HUES6 (cell line): Measurements from ENCODE around the gene FBH1.
"Not testable (repeated sequence)": the region's sequence is repeated elsewhere in the genome, so short reads cannot be mapped to it uniquely, and the experiment has no call there.

Source experiments
- H3K27ac ChIP-seq: 2 replicates; pipeline ENCODE4 v1.7.0; 2013; ENCODE audit warnings: low read depth, mild to moderate bottlenecking, low read length, inconsistent platforms
- H3K27me3 ChIP-seq: 2 replicates; pipeline ENCODE4 v1.6.1; 2013; ENCODE audit warnings: low read length; ENCODE audit not compliant: control insufficient read depth, insufficient read depth
- H3K36me3 ChIP-seq: 2 replicates; pipeline ENCODE4 v1.6.1; 2013; ENCODE audit warnings: low read length; ENCODE audit not compliant: control insufficient read depth, insufficient read depth
- H3K4me1 ChIP-seq: 2 replicates; pipeline ENCODE4 v1.6.1; 2013; ENCODE audit warnings: low read length; ENCODE audit not compliant: control insufficient read depth, insufficient read depth
- H3K4me3 ChIP-seq: 2 replicates; pipeline ENCODE4 v1.5.1; 2013; ENCODE audit warnings: low read depth, low read length
- H3K9ac ChIP-seq: one replicate; pipeline ENCODE4 v1.6.1; 2013; ENCODE audit warnings: mild to moderate bottlenecking, low read length
- H3K9me3 ChIP-seq: 2 replicates; pipeline ENCODE4 v1.6.1; 2013; ENCODE audit warnings: low read depth, low read length; ENCODE audit not compliant: control insufficient read depth, insufficient read depth

Gene FBH1

DNA sequence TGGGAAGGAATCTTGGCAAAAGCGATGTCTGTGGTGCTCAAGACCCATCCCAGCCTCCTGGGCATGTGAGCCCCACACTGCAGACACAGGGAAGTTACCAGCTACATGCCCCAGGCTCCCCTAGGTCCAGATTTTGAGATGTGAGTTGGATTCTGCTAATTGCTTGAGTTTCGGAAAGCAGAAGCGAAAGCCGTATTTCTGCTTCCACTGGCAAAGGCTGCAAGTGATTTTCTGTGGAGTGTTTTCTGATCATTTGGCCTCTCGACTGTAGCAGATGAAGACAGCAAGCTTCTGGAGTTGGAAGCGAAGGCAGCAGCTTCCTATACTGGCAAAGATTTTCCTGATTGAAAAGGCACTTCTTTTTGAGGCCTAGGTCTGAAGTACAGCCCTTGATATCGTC lies 30.0 kb upstream of the FBH1 start:
- no peaks in the 10 kb centered on the region for H3K4me1 ChIP-seq
- no peaks in the 10 kb centered on the region for H3K27me3 ChIP-seq
- no peaks in the 10 kb centered on the region for H3K9me3 ChIP-seq
- no peak overlapping the region for H3K4me3 ChIP-seq
- no peak overlapping the region for H3K27ac ChIP-seq
- peaks cover 4% of the 10 kb centered on the region; the same call in 1 of the 2 replicates for H3K36me3 ChIP-seq
- no peak overlapping the region for H3K9ac ChIP-seq

DNA sequence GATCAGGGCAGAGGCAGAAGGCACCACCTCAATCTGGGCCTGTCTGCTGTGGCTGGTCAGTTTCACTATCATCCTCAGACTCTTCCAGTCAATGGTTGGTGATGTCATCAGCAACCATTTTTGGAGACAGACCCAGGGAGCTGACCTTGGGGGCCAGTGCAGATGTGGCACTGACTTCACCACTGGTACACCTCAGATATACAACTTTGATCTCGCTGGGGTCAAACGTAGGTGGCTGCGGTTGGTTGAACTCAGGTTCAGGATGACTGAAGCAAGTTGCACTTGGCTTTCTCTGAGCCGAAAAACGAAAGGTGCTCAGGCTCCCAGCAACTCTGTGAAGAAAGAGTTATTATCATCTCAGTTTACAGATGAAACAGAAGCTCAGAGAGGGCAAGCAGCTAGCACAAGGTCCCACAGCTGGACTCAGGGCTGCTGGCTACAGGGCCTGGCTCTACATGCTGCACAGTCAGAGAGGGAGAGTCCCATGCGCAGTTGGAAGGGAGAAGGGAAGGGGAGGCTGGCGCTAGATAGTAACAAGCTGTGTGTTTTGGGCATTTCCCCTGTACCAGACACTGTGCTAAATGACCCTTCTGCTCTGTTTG lies 27.6 kb upstream of the FBH1 start:
- Histone ChIP-seq H3K4me3 (no peak overlapping the region), H3K36me3 (peaks cover 4% of the 10 kb centered on the region; the same call in 1 of the 2 replicates), H3K9me3 (no peaks in the 10 kb centered on the region), H3K4me1 (no peaks in the 10 kb centered on the region), H3K27ac (no peak overlapping the region), H3K27me3 (no peaks in the 10 kb centered on the region), H3K9ac (no peak overlapping the region)

DNA sequence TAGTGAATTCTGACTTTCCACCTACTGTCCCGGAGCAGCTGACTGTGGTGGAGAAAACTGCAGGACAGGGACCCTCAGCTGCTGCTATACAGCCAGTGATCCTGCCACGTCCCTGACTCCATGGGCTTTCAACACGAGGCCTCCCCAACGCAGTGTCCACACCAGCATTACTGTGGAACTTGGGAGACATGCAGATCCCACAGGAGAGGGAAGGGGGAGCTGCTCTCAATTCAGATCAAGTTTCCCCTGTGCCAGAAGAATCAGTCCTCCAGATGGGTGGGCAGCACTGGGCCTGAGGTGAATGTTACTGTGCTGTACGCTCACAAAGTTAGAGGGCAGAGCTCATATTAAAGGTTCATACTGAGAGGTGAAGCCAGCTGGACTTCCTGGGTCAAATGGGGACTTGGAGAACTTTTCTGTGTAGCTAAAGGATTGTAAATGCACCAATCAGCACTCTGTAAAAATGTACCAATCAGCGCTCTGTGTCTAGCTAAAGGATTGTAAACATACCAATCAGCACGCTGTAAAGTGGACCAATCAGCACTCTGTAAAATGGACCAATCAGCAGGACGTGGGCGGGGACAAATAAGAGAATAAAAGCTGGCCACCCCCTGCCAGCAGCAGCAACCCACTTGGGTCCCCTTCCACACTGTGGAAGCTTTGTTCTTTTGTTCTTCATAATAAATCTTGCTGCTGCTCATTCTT lies 26.9 kb upstream of the FBH1 start:
- not testable (repeated sequence) for H3K4me3 ChIP-seq, H3K9me3 ChIP-seq, H3K9ac ChIP-seq, H3K4me1 ChIP-seq, H3K27ac ChIP-seq, H3K27me3 ChIP-seq, H3K36me3 ChIP-seq

DNA sequence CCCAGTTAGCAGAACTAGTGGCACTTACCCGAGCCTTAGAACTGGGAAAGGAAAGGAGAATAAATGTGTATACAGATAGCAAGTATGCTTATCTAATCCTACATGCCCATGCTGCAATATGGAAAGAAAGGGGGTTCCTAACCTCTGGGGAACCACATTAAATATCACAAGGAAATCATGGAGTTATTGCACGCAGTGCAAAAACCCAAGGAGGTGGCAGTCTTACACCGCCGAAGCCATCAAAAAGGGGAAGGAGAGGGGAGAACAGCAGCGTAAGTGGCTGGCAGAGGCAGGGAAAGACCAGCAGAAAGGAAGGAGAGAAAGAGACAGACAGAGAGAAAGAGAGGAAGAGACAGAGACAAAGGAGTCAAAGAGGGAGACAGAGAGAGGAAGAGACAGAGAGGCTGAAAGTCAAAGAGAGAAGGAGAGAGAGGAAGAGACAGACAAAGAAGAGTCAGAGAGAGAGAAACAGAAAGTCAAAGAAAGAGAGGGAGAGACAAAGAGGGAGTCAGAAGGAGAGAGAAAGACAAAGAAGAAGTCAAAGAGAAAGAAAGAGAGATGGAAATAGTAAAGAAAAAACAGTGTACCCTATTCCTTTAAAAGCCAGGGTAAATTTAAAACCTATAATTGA lies 23.5 kb upstream of the FBH1 start:
- not testable (repeated sequence) for H3K36me3 ChIP-seq, H3K27ac ChIP-seq, H3K4me1 ChIP-seq, H3K9ac ChIP-seq, H3K9me3 ChIP-seq, H3K27me3 ChIP-seq, H3K4me3 ChIP-seq

DNA sequence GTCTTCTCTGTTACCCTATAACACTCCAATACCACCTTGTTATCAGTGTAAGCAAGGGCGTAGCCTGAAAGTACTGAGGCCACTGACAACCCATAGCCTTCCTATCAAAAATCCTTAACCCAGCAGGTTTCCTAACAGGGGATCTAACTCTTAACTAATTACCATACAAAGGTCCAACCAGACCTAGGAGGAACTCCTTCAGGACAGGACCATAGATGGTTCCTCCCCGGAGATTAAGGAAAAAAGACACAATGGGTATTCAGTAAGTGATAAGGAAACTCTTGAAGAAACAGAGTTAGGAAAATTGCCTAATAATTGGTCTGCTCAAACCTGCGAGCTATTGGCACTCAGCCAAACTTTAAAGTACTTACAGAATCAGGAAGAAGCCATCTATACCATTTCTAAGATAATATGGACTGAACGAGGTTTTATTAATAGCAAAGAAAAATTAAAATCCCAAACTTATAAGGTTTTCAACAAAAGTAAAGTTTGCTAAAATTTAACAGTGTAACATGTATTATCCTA lies 22.9 kb upstream of the FBH1 start:
- not testable (repeated sequence) for H3K9me3 ChIP-seq, H3K36me3 ChIP-seq, H3K27ac ChIP-seq, H3K9ac ChIP-seq, H3K4me3 ChIP-seq, H3K4me1 ChIP-seq, H3K27me3 ChIP-seq

DNA sequence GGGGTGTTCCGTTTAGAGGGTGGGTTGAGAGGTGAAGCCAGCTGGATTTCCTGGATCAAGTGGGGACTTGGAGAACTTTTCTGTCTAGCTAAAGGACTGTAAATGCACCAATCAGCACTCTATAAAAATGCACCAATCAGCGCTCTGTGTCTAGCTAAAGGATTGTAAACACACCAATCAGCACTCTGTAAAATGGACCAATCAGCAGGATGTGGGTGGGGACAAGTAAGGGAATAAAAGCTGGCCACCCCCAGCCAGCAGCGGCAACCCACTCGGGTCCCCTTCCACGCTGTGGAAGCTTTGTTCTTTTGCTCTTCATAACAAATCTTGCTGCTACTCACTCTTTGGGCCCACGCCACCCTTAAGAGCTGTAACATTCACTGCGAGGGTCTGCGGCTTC lies 21.7 kb upstream of the FBH1 start:
- not testable (repeated sequence) for H3K4me1 ChIP-seq, H3K27me3 ChIP-seq, H3K27ac ChIP-seq, H3K4me3 ChIP-seq, H3K36me3 ChIP-seq, H3K9me3 ChIP-seq, H3K9ac ChIP-seq

DNA sequence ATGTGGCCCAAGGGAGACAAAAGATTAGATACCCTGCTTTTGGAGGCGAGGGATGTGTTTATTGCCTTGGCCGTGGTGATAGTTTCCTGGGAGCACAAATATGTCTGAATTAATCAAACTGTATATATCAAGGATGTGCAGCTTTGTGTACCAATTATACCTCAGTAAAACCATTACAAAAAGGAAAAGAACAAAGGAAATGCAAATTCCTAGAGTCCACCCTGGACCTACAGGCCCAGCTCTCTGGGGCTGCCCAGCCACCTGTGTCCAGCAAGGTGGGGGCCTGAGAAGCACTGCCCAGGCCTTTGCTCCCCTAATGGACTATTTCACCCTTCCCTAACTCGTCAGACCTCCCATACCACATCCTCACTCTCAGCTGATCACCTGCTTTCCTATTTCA lies 20.9 kb upstream of the FBH1 start:
- H3K4me3 ChIP-seq = no peak overlapping the region
- no peaks in the 10 kb centered on the region for H3K27me3 ChIP-seq
- peaks cover 8% of the 10 kb centered on the region for H3K9me3 ChIP-seq
- H3K4me1 ChIP-seq = no peaks in the 10 kb centered on the region
- no peak overlapping the region for H3K27ac ChIP-seq
- H3K9ac ChIP-seq = no peak overlapping the region
- 0 out of 2 replicates have a peak, but pooled peaks cover 2% of the 10 kb centered on the region for H3K36me3 ChIP-seq

DNA sequence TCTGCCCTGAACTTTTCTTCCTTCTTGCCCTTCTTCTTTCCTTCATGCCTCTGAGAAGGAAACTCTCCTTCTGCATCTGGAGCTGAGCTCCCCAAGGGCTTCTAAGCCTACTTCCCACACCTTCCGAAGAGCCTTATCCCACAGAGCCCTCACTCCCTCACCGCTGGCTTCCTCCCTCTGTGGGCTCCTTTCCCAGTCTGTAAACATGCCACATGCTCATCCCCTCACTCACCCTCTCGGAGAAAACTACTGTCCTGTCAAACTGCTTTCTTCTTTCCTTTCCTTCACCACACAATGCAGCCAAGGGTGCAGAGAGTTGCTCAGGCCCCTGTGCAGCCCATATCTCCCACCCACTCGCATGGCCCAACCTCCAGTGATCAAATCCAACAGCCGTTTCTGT lies 18.4 kb upstream of the FBH1 start:
- H3K4me3 ChIP-seq = no peak overlapping the region
- H3K4me1 ChIP-seq = no peaks in the 10 kb centered on the region
- H3K27ac ChIP-seq = no peak overlapping the region
- H3K9ac ChIP-seq = no peak overlapping the region
- H3K36me3 ChIP-seq = peaks cover 17% of the 10 kb centered on the region
- H3K27me3 ChIP-seq = no peaks in the 10 kb centered on the region
- peaks cover 8% of the 10 kb centered on the region for H3K9me3 ChIP-seq

DNA sequence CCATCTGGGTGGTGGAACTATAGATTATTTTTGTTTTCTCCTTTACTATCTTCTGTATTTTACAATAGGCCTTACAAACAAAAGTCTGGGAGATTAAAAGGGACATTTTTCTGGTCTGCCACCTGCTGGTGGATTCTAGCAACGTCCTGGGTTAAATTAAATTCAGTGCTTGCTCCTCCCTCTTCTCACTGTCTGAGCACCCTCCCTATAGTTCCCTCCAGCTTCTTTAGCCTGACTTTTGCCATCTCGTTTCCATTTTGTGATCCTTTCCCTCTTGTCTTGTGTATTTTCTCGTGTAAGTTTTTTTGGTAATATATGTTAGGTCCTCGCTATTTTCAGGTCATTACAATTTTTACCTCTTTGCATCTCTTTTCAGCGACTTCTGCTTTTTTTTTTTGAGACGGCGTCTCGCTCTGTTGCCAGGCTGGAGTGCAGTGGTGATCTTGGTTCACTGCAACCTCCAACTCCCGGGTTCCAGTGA lies 16.5 kb upstream of the FBH1 start:
- Histone ChIP-seq H3K9ac (no peak overlapping the region), H3K9me3 (peaks cover 2% of the 10 kb centered on the region), H3K4me1 (no peaks in the 10 kb centered on the region), H3K4me3 (no peak overlapping the region), H3K36me3 (peaks cover 36% of the 10 kb centered on the region), H3K27ac (no peak overlapping the region), H3K27me3 (no peaks in the 10 kb centered on the region)

DNA sequence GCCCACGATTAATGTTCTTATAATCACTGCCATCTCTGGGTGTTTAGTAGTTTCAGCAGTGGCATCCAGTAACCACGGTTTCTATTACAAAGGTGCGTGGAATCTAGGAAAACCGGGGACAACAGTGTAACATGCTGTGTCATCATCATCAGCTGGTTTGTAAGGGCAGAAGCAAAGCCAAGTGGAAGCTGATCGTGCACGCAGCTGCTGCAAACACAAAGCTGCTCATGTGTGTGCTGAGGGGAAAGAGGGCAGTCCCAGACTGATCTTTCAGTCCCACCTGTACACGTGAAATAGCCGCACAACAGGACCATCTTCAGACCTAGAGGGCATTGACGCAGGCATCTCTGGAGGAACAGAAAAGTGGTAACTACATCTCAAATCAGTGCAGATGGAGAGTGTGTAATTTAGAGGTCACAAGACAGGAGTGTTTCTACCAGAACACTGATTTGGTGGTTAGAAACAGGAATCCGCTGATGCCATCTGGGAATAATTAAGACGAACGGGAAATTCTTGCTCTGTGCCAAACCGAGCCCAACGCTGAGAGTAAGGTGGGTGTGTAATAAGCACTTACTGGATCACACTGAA lies 13.8 kb upstream of the FBH1 start:
- no peak overlapping the region for H3K9ac ChIP-seq
- H3K27me3 ChIP-seq = no peaks in the 10 kb centered on the region
- no peaks in the 10 kb centered on the region for H3K4me1 ChIP-seq
- H3K4me3 ChIP-seq = no peak overlapping the region
- H3K36me3 ChIP-seq = peaks cover 52% of the 10 kb centered on the region
- H3K9me3 ChIP-seq = no peaks in the 10 kb centered on the region
- H3K27ac ChIP-seq = no peak overlapping the region

DNA sequence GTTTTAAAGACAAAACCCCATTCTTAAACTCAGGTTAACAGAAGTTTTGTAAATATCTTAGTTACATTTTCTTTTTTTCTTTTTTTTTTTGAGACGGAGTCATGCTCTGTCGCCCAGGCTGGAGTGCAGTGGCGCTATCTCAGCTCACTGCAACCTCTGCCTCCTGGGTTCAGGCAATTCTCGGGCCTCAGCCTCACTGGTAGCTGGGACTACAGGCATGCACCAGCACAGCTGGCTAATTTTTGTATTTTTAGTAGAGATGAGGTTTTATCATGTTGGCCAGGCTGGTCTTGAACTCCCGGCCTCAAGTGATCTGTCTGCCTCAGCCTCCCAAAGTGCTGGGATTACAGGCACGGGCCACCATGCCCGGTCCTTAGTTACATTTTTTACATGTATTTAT lies 13.0 kb upstream of the FBH1 start:
- H3K9me3 ChIP-seq, H3K27me3 ChIP-seq, H3K4me3 ChIP-seq, H3K9ac ChIP-seq, H3K27ac ChIP-seq, H3K4me1 ChIP-seq: not testable (repeated sequence)
- peaks cover 55% of the 10 kb centered on the region for H3K36me3 ChIP-seq
